Measurements from ENCODE around the gene DARS1.

DARS1 gene

GRCh38 chr2:135875491-135876065 is 109.8 kb downstream of the DARS1 start:
- peak; percentile 50 for DNase-seq

GRCh38 chr2:135874777-135875365 is 110.6 kb downstream of the DARS1 start:
- no peak for DNase-seq

GRCh38 chr2:135870571-135870970 is 114.9 kb downstream of the DARS1 start:
- no peak for DNase-seq

GRCh38 chr2:135863233-135863632 is 122.2 kb downstream of the DARS1 start:
- DNase-seq = no peak

GRCh38 chr2:135862718-135863117 is 122.7 kb downstream of the DARS1 start:
- DNase-seq = no peak

Data from effector CD8-positive, alpha-beta T cell (primary cell).